Parathyroid adenoma (tissue), 2 donors: ENCODE data around the gene TNXB.
"Not testable (repeated sequence)": the region's sequence is repeated elsewhere in the genome, so short reads cannot be mapped to it uniquely, and the experiment has no call there.

Source experiments
- H2AFZ ChIP-seq: fragments of 300-600 bp; sonication (generic); one replicate; pipeline ENCODE4 v1.7.0; 2017; ENCODE audit warnings: antibody characterized with exemption, mild to moderate bottlenecking
- H3K27ac ChIP-seq: fragments of 300-600 bp; sonication (generic); one replicate; pipeline ENCODE4 v1.7.0; 2017
- H3K27me3 ChIP-seq: fragments of 300-600 bp; sonication (generic); one replicate; pipeline ENCODE4 v1.7.0; 2017; ENCODE audit warnings: low read length; ENCODE audit not compliant: control insufficient read depth, insufficient read depth
- H3K36me3 ChIP-seq: fragments of 300-600 bp; sonication (generic); one replicate; pipeline ENCODE4 v1.7.0; 2017; ENCODE audit warnings: low read length; ENCODE audit not compliant: control insufficient read depth, insufficient read depth
- H3K4me1 ChIP-seq: fragments of 300-600 bp; sonication (generic); one replicate; pipeline ENCODE4 v1.7.0; 2017; ENCODE audit warnings: control low read depth
- H3K4me2 ChIP-seq: fragments of 300-600 bp; sonication (generic); one replicate; pipeline ENCODE4 v1.7.0; 2017; ENCODE audit warnings: low read length
- H3K4me3 ChIP-seq: fragments of 300-600 bp; sonication (generic); one replicate; pipeline ENCODE4 v1.7.0; 2017; ENCODE audit warnings: low read depth, low read length
- H3K79me2 ChIP-seq: fragments of 300-600 bp; sonication (generic); one replicate; pipeline ENCODE4 v1.7.0; 2017; ENCODE audit warnings: control low read depth
- H3K9ac ChIP-seq: fragments of 300-600 bp; sonication (generic); one replicate; pipeline ENCODE4 v1.7.0; 2017; ENCODE audit warnings: mild to moderate bottlenecking
- H3K9me3 ChIP-seq: fragments of 300-600 bp; sonication (generic); one replicate; pipeline ENCODE4 v1.7.0; 2017; ENCODE audit warnings: low read length; ENCODE audit not compliant: control insufficient read depth
- donor health status: primary hyperparathyroidism.

TNXB gene

GRCh38 chr6:32040299-32041049 is 68.7 kb downstream of the TNXB start:
- not testable (repeated sequence) for H3K4me2 ChIP-seq

GRCh38 chr6:32039321-32040274 is 69.5 kb downstream of the TNXB start:
- not testable (repeated sequence) for H3K4me1 ChIP-seq, H3K27ac ChIP-seq, H3K4me2 ChIP-seq, H3K27me3 ChIP-seq, H3K79me2 ChIP-seq, H3K36me3 ChIP-seq, H3K4me3 ChIP-seq, H3K9me3 ChIP-seq, H2AFZ ChIP-seq, H3K9ac ChIP-seq

More at GRCh38 chr6:32040299-32041049, 68.7 kb downstream of the TNXB start:
- H3K27ac ChIP-seq, H3K36me3 ChIP-seq, H3K4me3 ChIP-seq, H3K9ac ChIP-seq, H3K27me3 ChIP-seq, H3K4me1 ChIP-seq, H3K79me2 ChIP-seq, H2AFZ ChIP-seq, H3K9me3 ChIP-seq: not testable (repeated sequence)

GRCh38 chr6:32038878-32039277 is 70.3 kb downstream of the TNXB start:
- not testable (repeated sequence) for H3K36me3 ChIP-seq, H3K27ac ChIP-seq, H3K9ac ChIP-seq, H3K4me1 ChIP-seq, H3K4me2 ChIP-seq, H3K27me3 ChIP-seq, H3K79me2 ChIP-seq, H3K9me3 ChIP-seq, H3K4me3 ChIP-seq, H2AFZ ChIP-seq

- H3K4me2 ChIP-seq, H3K27me3 ChIP-seq, H3K4me1 ChIP-seq, H2AFZ ChIP-seq, H3K9me3 ChIP-seq, H3K79me2 ChIP-seq, H3K27ac ChIP-seq, H3K36me3 ChIP-seq, H3K4me3 ChIP-seq, H3K9ac ChIP-seq: not testable (repeated sequence)
These were observed 71.3 kb downstream of the TNXB start, which contains the start of gene CYP21A2 for GRCh38 chr6:32037598-32038524. TSS of gene CYP21A2 (plus strand) at chr6:32038415. CDS start at chr6:32038423, 8 bp downstream.

- H3K27me3 ChIP-seq, H3K79me2 ChIP-seq, H2AFZ ChIP-seq, H3K36me3 ChIP-seq, H3K9ac ChIP-seq, H3K9me3 ChIP-seq, H3K4me3 ChIP-seq, H3K27ac ChIP-seq, H3K4me2 ChIP-seq, H3K4me1 ChIP-seq: not testable (repeated sequence)
These were observed 72.0 kb downstream of the TNXB start for GRCh38 chr6:32037136-32037535.

- H3K27me3 ChIP-seq, H3K4me1 ChIP-seq, H2AFZ ChIP-seq, H3K9me3 ChIP-seq, H3K36me3 ChIP-seq, H3K79me2 ChIP-seq, H3K4me3 ChIP-seq, H3K27ac ChIP-seq, H3K4me2 ChIP-seq, H3K9ac ChIP-seq: not testable (repeated sequence)
These were observed 73.7 kb downstream of the TNXB start for GRCh38 chr6:32035283-32036013.

GRCh38 chr6:32029553-32029952 is 79.6 kb downstream of the TNXB start:
- H3K79me2 ChIP-seq, H3K4me3 ChIP-seq, H2AFZ ChIP-seq, H3K36me3 ChIP-seq, H3K9me3 ChIP-seq, H3K9ac ChIP-seq, H3K27ac ChIP-seq, H3K4me2 ChIP-seq, H3K4me1 ChIP-seq, H3K27me3 ChIP-seq: not testable (repeated sequence)

GRCh38 chr6:32028631-32029030 is 80.5 kb downstream of the TNXB start:
- H3K36me3 ChIP-seq, H3K27ac ChIP-seq, H3K27me3 ChIP-seq, H3K9ac ChIP-seq, H3K9me3 ChIP-seq, H3K4me1 ChIP-seq, H2AFZ ChIP-seq, H3K4me2 ChIP-seq, H3K4me3 ChIP-seq, H3K79me2 ChIP-seq: not testable (repeated sequence)

GRCh38 chr6:32022100-32022499 is 87.0 kb downstream of the TNXB start:
- H3K36me3 ChIP-seq, H3K4me1 ChIP-seq, H3K9me3 ChIP-seq, H3K79me2 ChIP-seq, H3K4me2 ChIP-seq, H3K9ac ChIP-seq, H3K27ac ChIP-seq, H3K27me3 ChIP-seq, H3K4me3 ChIP-seq, H2AFZ ChIP-seq: not testable (repeated sequence)

- not testable (repeated sequence) for H3K4me3 ChIP-seq, H3K36me3 ChIP-seq, H3K79me2 ChIP-seq, H3K27ac ChIP-seq, H3K9me3 ChIP-seq, H2AFZ ChIP-seq, H3K9ac ChIP-seq, H3K27me3 ChIP-seq, H3K4me2 ChIP-seq, H3K4me1 ChIP-seq
These were observed 94.6 kb downstream of the TNXB start, which contains the start of gene C4B for GRCh38 chr6:32014547-32014946. TSS of gene C4B (plus strand) at chr6:32014795. CDS start at chr6:32014846, 51 bp downstream.
